Right atrium auricular region (tissue), 2 donors: Measurements from ENCODE around the gene SYT14. TPM values are rescaled to one million over a fixed set of nuclear protein-coding genes. Genes with fewer than 3 reads are reported as not detected.

Experiments
- DNase-seq: peaks from one replicate; pipeline ENCODE4 v3.0.0-alpha.2; 2019; ENCODE audit warnings: low spot score
- H3K27ac ChIP-seq, 2 donors: fragments of 200-600 bp; sonication (generic); 1 replicate in 1 of 2; 2 replicates in 1 of 2; pipeline ENCODE4 v1.5.1; 2016 to 2019
- H3K27me3 ChIP-seq, 2 donors: fragments of 200-600 bp; sonication (generic); one replicate each; pipeline versions ENCODE4 v1.5.1 to v1.6.0; 2017 to 2019
- H3K36me3 ChIP-seq: fragments of 200-600 bp; sonication (generic); one replicate; pipeline ENCODE4 v1.5.1; 2016
- H3K4me1 ChIP-seq, 2 donors: fragments of 200-600 bp; sonication (generic); one replicate each; pipeline versions ENCODE4 v1.5.1 to v1.6.0; 2017 to 2019
- H3K4me3 ChIP-seq, 2 donors: fragments of 200-600 bp; sonication (generic); 1 replicate in 1 of 2; 2 replicates in 1 of 2; pipeline ENCODE4 v1.5.1; 2017 to 2019; ENCODE audit warnings: mild to moderate bottlenecking in 1 of 2, moderate library complexity in 1 of 2
- H3K9me3 ChIP-seq, 2 donors: fragments of 200-600 bp; sonication (generic); one replicate each; pipeline ENCODE4 v1.5.1; 2019
- CTCF ChIP-seq, 2 donors: fragments of 200-600 bp; sonication (generic); IDR thresholded peaks; one replicate each; pipeline ENCODE4 v1.5.1; 2019; ENCODE audit warnings: antibody characterized with exemption in 2 of 2
- total RNA-seq, 2 donors: library from RNA; depleted of rRNA; stranded (reverse); fragments of >200 nt; gene quantifications; one replicate each; pipeline ENCODE4 v1.1.0, GENCODE V29; 2016

The SYT14 gene
- total RNA-seq, 2 donors from 2014 or later, result 0.04 TPM; not detected in 1

GRCh38 chr1:210072129-210072528 is 134.1 kb downstream of the SYT14 start:
- Histone ChIP-seq H3K27me3 (no peaks in the 10 kb centered on the region), H3K27ac (no peak overlapping the region), H3K4me3 (no peak overlapping the region), H3K9me3 (no peaks in the 10 kb centered on the region), H3K36me3 (no peaks in the 10 kb centered on the region), H3K4me1 (no peaks in the 10 kb centered on the region)
- no peak for TF ChIP-seq CTCF (IDR thresholded peaks at IDR 0.05)
- no peak for DNase-seq

GRCh38 chr1:210072896-210073504 is 135.0 kb downstream of the SYT14 start:
- no peaks in the 10 kb centered on the region for H3K9me3 ChIP-seq
- no peaks in the 10 kb centered on the region for H3K4me1 ChIP-seq
- H3K27ac ChIP-seq, result no peak overlapping the region
- no peaks in the 10 kb centered on the region for H3K36me3 ChIP-seq
- no peak overlapping the region for H3K4me3 ChIP-seq
- no peak for DNase-seq
- TF ChIP-seq CTCF (IDR thresholded peaks at IDR 0.05), result no peak
- no peaks in the 10 kb centered on the region for H3K27me3 ChIP-seq

- no peaks in the 10 kb centered on the region for H3K9me3 ChIP-seq
- H3K36me3 ChIP-seq, result no peaks in the 10 kb centered on the region
- no peak overlapping the region for H3K4me3 ChIP-seq
- no peak for DNase-seq
- H3K27ac ChIP-seq, result no peak overlapping the region
- no peaks in the 10 kb centered on the region for H3K27me3 ChIP-seq
- no peak for TF ChIP-seq CTCF (IDR thresholded peaks at IDR 0.05)
- no peaks in the 10 kb centered on the region for H3K4me1 ChIP-seq
Measured at GRCh38 chr1:210074904-210075303, 136.9 kb downstream of the SYT14 start.

GRCh38 chr1:210076620-210077019 is 138.6 kb downstream of the SYT14 start:
- Histone ChIP-seq H3K27me3 (no peaks in the 10 kb centered on the region), H3K4me3 (no peak overlapping the region), H3K4me1 (no peaks in the 10 kb centered on the region), H3K36me3 (no peaks in the 10 kb centered on the region), H3K27ac (no peak overlapping the region), H3K9me3 (no peaks in the 10 kb centered on the region)
- no peak for DNase-seq
- no peak for TF ChIP-seq CTCF (IDR thresholded peaks at IDR 0.05)

- no peaks in the 10 kb centered on the region for H3K36me3 ChIP-seq
- no peak for TF ChIP-seq CTCF (IDR thresholded peaks at IDR 0.05)
Measured at GRCh38 chr1:210081494-210081893, 143.5 kb downstream of the SYT14 start.

GRCh38 chr1:210085359-210085758 is 147.3 kb downstream of the SYT14 start:
- no peaks in the 10 kb centered on the region for H3K4me1 ChIP-seq
- no peak for DNase-seq
- no peaks in the 10 kb centered on the region for H3K27me3 ChIP-seq
- no peaks in the 10 kb centered on the region for H3K36me3 ChIP-seq
- H3K4me3 ChIP-seq, result no peak overlapping the region
- TF ChIP-seq CTCF (IDR thresholded peaks at IDR 0.05), result no peak
- no peak overlapping the region for H3K27ac ChIP-seq
- H3K9me3 ChIP-seq, result no peaks in the 10 kb centered on the region

More at GRCh38 chr1:210081494-210081893, 143.5 kb downstream of the SYT14 start:
- Histone ChIP-seq H3K27me3 (no peaks in the 10 kb centered on the region), H3K27ac (no peak overlapping the region), H3K4me1 (no peaks in the 10 kb centered on the region), H3K9me3 (no peaks in the 10 kb centered on the region), H3K4me3 (no peak overlapping the region)
- DNase-seq, result no peak
